Memory B cell (primary cell): ENCODE results near the gene IGF2BP1.
"Not testable (repeated sequence)": the region's sequence is repeated elsewhere in the genome, so short reads cannot be mapped to it uniquely, and the experiment has no call there.

Source experiments
- ATAC-seq: fragments of 150-1000 bp; cut with Tn5 transposase; 2 replicates; pipeline ENCODE4 v1.10.0; 2021; ENCODE audit warnings: low read depth, mild to moderate bottlenecking, moderate library complexity
- DNase-seq, 2 donors: peaks; one replicate each; pipeline ENCODE4 v3.0.0; 2022; ENCODE audit warnings: low spot score in 2 of 2
- H3K27ac Mint-ChIP-seq: one replicate; pipeline ENCODE4 v1.8.0; 2022; ENCODE audit warnings: mild to moderate bottlenecking, moderate library complexity, mixed read lengths
- H3K27me3 Mint-ChIP-seq: one replicate; pipeline ENCODE4 v1.8.0; 2022; ENCODE audit warnings: mixed read lengths
- H3K36me3 Mint-ChIP-seq: one replicate; pipeline ENCODE4 v1.8.0; 2022; ENCODE audit warnings: mild to moderate bottlenecking, mixed read lengths
- H3K4me1 Mint-ChIP-seq: one replicate; pipeline ENCODE4 v1.8.0; 2022; ENCODE audit warnings: mixed read lengths
- H3K4me3 Mint-ChIP-seq: one replicate; pipeline ENCODE4 v1.8.0; 2022; ENCODE audit warnings: mild to moderate bottlenecking, moderate library complexity, mixed read lengths
- H3K9me3 Mint-ChIP-seq: one replicate; pipeline ENCODE4 v1.8.0; 2022; ENCODE audit warnings: mixed read lengths

Gene IGF2BP1

GRCh38 chr17:49021095-49021767 lies 24.0 kb downstream of the IGF2BP1 start:
- Mint-ChIP-seq H3K4me3 (no peak overlapping the region), H3K4me1 (no peaks in the 10 kb centered on the region), H3K36me3 (no peaks in the 10 kb centered on the region), H3K9me3 (no peaks in the 10 kb centered on the region), H3K27me3 (peaks cover 7% of the 10 kb centered on the region), H3K27ac (no peak overlapping the region)
- no peak for DNase-seq
- no peak for ATAC-seq

- no peak for DNase-seq
- peaks cover 3% of the 10 kb centered on the region for H3K4me1 Mint-ChIP-seq
- H3K9me3 Mint-ChIP-seq: no peaks in the 10 kb centered on the region
- ATAC-seq: no peak
- H3K27ac Mint-ChIP-seq: no peak overlapping the region
- H3K27me3 Mint-ChIP-seq: peaks cover 7% of the 10 kb centered on the region
- no peaks in the 10 kb centered on the region for H3K36me3 Mint-ChIP-seq
- H3K4me3 Mint-ChIP-seq: no peak overlapping the region
Observed at GRCh38 chr17:49021768-49022103, 24.6 kb downstream of the IGF2BP1 start.

- H3K4me1 Mint-ChIP-seq: peaks cover 3% of the 10 kb centered on the region
- peaks cover 7% of the 10 kb centered on the region for H3K27me3 Mint-ChIP-seq
- ATAC-seq (no peak), DNase-seq (no peak)
- no peak overlapping the region for H3K4me3 Mint-ChIP-seq
- no peaks in the 10 kb centered on the region for H3K9me3 Mint-ChIP-seq
- H3K27ac Mint-ChIP-seq: no peak overlapping the region
- no peaks in the 10 kb centered on the region for H3K36me3 Mint-ChIP-seq
Observed at GRCh38 chr17:49022391-49022941, 25.3 kb downstream of the IGF2BP1 start.

GRCh38 chr17:49024523-49024922 lies 27.3 kb downstream of the IGF2BP1 start:
- ATAC-seq (no peak), DNase-seq (no peak)
- H3K27ac Mint-ChIP-seq: no peak overlapping the region
- no peaks in the 10 kb centered on the region for H3K36me3 Mint-ChIP-seq
- peaks cover 3% of the 10 kb centered on the region for H3K4me1 Mint-ChIP-seq
- H3K4me3 Mint-ChIP-seq: no peak overlapping the region
- peaks cover 7% of the 10 kb centered on the region for H3K27me3 Mint-ChIP-seq
- no peaks in the 10 kb centered on the region for H3K9me3 Mint-ChIP-seq

GRCh38 chr17:49026447-49026846 lies 29.3 kb downstream of the IGF2BP1 start:
- DNase-seq, ATAC-seq, H3K36me3 Mint-ChIP-seq, H3K9me3 Mint-ChIP-seq, H3K27ac Mint-ChIP-seq, H3K4me1 Mint-ChIP-seq, H3K4me3 Mint-ChIP-seq, H3K27me3 Mint-ChIP-seq: not testable (repeated sequence)

- DNase-seq (no peak), ATAC-seq (no peak)
- peaks cover 8% of the 10 kb centered on the region for H3K4me1 Mint-ChIP-seq
- H3K4me3 Mint-ChIP-seq: no peak overlapping the region
- H3K9me3 Mint-ChIP-seq: no peaks in the 10 kb centered on the region
- H3K36me3 Mint-ChIP-seq: no peaks in the 10 kb centered on the region
- no peak overlapping the region for H3K27ac Mint-ChIP-seq
- H3K27me3 Mint-ChIP-seq: peaks cover 11% of the 10 kb centered on the region
Observed at GRCh38 chr17:49028271-49028670, 31.1 kb downstream of the IGF2BP1 start.

GRCh38 chr17:49029801-49030200 lies 32.6 kb downstream of the IGF2BP1 start:
- Mint-ChIP-seq H3K27me3 (peaks cover 11% of the 10 kb centered on the region), H3K9me3 (no peaks in the 10 kb centered on the region), H3K4me3 (no peak overlapping the region), H3K4me1 (peaks cover 8% of the 10 kb centered on the region), H3K27ac (no peak overlapping the region), H3K36me3 (no peaks in the 10 kb centered on the region)
- ATAC-seq (no peak), DNase-seq (no peak)

- Mint-ChIP-seq H3K4me3 (no peak overlapping the region), H3K27ac (no peak overlapping the region), H3K4me1 (peaks cover 6% of the 10 kb centered on the region), H3K27me3 (peaks cover 6% of the 10 kb centered on the region), H3K36me3 (no peaks in the 10 kb centered on the region), H3K9me3 (no peaks in the 10 kb centered on the region)
- peak; percentile 77 for ATAC-seq
- peak in 1 of 2 donors; percentile 39 for DNase-seq
Observed at GRCh38 chr17:49031965-49032928, 35.1 kb downstream of the IGF2BP1 start.

- ATAC-seq (peak; percentile 48), DNase-seq (peak; percentile 31 to 43)
- Mint-ChIP-seq H3K36me3 (no peaks in the 10 kb centered on the region), H3K4me3 (no peak overlapping the region), H3K4me1 (peaks cover 6% of the 10 kb centered on the region), H3K27ac (no peak overlapping the region), H3K27me3 (peaks cover 8% of the 10 kb centered on the region), H3K9me3 (no peaks in the 10 kb centered on the region)
Observed at GRCh38 chr17:49035470-49036269, 38.5 kb downstream of the IGF2BP1 start.

GRCh38 chr17:49036270-49036626 lies 39.1 kb downstream of the IGF2BP1 start:
- no peaks in the 10 kb centered on the region for H3K9me3 Mint-ChIP-seq
- DNase-seq (no peak), ATAC-seq (no peak)
- peaks cover 6% of the 10 kb centered on the region for H3K4me1 Mint-ChIP-seq
- no peaks in the 10 kb centered on the region for H3K36me3 Mint-ChIP-seq
- peaks cover 6% of the 10 kb centered on the region for H3K27me3 Mint-ChIP-seq
- H3K27ac Mint-ChIP-seq: no peak overlapping the region
- H3K4me3 Mint-ChIP-seq: no peak overlapping the region

GRCh38 chr17:49038138-49038537 lies 41.0 kb downstream of the IGF2BP1 start:
- H3K36me3 Mint-ChIP-seq: no peaks in the 10 kb centered on the region
- no peak overlapping the region for H3K4me3 Mint-ChIP-seq
- H3K27me3 Mint-ChIP-seq: peaks cover 3% of the 10 kb centered on the region
- H3K27ac Mint-ChIP-seq: no peak overlapping the region
- no peaks in the 10 kb centered on the region for H3K4me1 Mint-ChIP-seq
- DNase-seq (no peak), ATAC-seq (no peak)
- H3K9me3 Mint-ChIP-seq: no peaks in the 10 kb centered on the region

GRCh38 chr17:49038544-49038943 lies 41.4 kb downstream of the IGF2BP1 start:
- H3K27ac Mint-ChIP-seq: no peak overlapping the region
- no peak overlapping the region for H3K4me3 Mint-ChIP-seq
- ATAC-seq (no peak), DNase-seq (no peak)
- H3K9me3 Mint-ChIP-seq: no peaks in the 10 kb centered on the region
- H3K36me3 Mint-ChIP-seq: no peaks in the 10 kb centered on the region
- peaks cover 3% of the 10 kb centered on the region for H3K27me3 Mint-ChIP-seq
- H3K4me1 Mint-ChIP-seq: no peaks in the 10 kb centered on the region

GRCh38 chr17:49039518-49039917 lies 42.3 kb downstream of the IGF2BP1 start:
- DNase-seq, H3K4me3 Mint-ChIP-seq, H3K4me1 Mint-ChIP-seq, H3K36me3 Mint-ChIP-seq, ATAC-seq, H3K27me3 Mint-ChIP-seq, H3K27ac Mint-ChIP-seq, H3K9me3 Mint-ChIP-seq: not testable (repeated sequence)

- Mint-ChIP-seq H3K4me3 (no peak overlapping the region), H3K9me3 (no peaks in the 10 kb centered on the region), H3K4me1 (no peaks in the 10 kb centered on the region), H3K36me3 (no peaks in the 10 kb centered on the region), H3K27me3 (peaks cover 3% of the 10 kb centered on the region), H3K27ac (no peak overlapping the region)
- ATAC-seq: no peak
- no peak for DNase-seq
Observed at GRCh38 chr17:49041527-49041926, 44.3 kb downstream of the IGF2BP1 start.
